Measurements from ENCODE around the gene TNS2.

The TNS2 gene

GRCh38 chr12:53044896-53045695 lies 4.8 kb upstream of the TNS2 start:
- DNase-seq, result no peak

DNA sequence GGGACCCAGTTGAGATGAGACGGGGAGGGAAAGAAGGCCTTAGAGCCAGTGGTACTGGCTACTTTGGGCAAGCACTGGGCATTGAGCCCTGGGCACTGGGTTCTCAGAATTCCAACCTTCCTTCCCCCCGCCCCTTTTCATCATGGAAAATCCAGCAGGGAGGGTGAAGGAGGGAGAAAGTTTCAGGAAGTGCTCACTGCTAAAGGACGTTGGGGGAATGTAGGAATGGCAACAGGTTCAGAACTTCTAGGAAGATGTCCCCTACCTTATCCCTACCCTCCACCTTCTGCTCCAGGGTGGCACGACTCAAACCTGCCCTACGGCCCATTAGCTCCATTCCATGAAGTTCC lies 4.2 kb upstream of the TNS2 start:
- no peak for DNase-seq

DNA sequence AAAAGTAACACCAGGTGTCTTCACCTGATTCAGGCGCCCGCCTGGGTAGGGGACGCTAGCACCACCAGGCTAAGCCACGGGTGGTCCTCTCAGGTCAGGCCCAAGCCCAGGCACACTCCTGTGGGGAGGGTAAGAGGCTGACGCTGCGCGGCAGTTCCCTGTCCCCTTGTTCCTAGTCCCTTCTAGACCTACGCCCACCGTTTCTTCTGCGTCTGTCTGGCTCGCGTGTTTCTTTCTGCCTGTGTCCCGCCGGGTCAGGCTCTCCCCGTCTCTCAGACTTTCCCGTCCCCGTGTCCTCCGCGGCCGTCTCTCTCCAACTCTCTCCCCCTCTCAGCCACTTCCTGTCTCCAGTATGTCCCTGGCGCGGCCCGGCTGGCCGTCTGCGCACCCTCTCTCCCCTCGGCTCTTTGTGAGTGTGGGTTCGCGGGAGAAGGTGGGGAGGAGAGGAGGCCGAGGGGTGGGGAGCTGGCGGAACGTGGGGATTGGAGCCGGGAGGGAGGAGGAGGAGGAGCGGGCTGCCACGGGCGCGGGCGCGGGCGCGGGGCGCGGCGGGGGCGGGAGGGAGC lies 3.1 kb upstream of the TNS2 start:
- no peak for DNase-seq

DNA sequence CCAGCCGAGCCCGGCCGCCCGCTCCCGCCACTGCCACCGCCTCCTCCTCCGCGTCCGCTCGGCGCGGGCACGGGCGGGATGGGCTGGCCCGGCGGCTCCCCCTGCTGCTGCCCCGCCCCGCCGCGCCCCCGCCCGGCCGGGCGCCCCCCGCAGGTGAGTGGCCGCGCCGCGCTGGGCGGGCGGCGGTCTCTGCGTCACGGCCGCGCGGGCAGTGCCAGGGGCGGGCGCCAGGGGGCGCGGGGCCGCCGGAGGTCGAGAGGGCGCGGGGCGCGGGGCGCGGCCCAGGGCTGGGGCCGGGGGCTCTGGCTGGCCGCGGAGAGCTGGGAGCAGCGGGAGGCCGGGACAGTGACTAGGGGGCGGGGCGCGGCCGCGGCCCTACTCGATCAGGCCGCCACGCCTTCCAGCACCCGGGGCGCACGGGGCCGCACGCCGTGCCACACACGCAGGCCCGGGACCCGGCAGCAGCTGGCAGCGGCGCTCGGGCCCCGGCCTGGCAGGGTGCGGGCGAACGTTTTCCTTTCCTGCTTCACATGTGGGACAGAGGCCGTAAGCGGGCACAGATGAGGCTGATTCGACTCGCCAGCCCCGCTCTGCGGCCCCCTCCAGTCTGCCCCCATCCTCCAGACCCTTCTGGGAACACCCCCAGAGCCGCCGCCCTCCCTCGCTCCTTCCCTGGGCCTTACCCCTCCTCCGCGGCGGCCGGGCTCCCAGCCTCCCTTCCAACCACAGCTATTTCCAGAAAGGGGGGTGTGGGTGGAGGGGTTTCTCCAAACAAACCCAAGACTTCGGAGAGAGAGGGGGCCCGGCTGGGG lies 2.4 kb upstream of the TNS2 start:
- DNase-seq, result peak; percentile 55

- no peak for DNase-seq
Observed at GRCh38 chr12:53048033-53048779, 1.7 kb upstream of the TNS2 start.

GRCh38 chr12:53048780-53049401 lies 974 bp upstream of the TNS2 start:
- DNase-seq, result no peak

GRCh38 chr12:53050426-53051057 lies 677 bp downstream of the TNS2 start:
- no peak for DNase-seq

DNA sequence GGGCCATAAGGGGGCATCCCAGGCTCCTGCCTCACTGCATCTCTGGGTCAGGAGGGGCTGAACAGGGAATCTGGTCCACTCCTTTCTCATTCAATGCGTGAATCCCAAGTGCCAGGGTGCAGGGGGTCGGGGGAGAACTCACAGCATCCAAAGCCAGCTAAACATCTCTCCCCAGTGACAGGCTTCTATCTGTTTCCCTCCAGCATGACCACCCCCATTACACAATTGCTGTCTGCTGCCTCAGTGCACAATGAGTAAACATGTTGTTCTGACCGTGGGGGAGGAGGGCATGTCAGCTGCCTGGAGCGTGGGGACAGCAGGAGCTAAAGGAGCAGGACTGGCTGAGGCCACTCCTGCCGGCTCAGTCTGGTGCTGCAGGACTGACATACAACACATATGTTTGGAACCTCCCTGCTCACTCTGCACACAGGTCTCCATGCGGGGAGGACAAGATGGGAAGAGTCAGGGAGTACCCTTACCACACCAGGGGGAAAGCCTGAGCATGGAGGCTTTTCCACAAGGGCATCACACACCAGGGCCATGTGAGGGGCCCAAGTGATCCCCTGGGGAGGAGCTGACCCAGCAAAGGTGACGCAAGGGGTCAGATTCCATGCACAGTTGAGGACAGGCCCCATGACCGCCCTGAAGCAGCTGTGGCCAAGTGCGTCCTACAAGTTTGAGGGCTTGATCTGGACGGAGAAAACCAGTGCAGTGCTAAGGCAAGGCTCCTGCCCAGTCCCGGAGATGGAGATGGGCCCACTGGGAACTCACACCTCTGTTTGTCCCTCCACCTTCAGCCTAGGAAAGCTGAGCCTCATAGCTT lies 1.4 kb downstream of the TNS2 start:
- no peak for DNase-seq

DNA sequence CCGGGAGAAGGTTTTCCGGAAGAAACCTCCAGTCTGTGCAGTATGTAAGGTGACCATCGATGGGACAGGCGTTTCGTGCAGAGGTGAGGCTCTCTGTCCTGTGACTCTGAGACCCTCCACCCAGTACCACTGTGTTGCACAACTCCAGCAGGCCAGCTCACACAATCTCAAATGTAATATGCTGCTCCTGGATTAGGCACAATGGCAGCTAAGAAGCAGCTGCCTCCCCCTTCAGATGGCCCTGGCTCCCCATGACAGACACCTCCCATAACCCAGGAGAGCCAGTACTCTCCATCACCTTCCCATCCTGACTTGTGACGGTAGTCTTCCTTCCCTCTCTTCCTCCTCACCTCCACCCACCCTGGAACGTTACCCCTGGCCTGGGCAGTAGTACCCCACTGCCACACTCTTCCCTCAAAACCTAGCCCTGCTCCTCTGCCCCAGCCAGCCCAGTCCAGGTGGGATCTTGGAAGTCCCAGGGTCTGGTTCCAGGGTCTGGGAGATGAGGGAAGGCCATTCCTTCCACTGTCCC lies 2.1 kb downstream of the TNS2 start:
- DNase-seq, result no peak

DNA sequence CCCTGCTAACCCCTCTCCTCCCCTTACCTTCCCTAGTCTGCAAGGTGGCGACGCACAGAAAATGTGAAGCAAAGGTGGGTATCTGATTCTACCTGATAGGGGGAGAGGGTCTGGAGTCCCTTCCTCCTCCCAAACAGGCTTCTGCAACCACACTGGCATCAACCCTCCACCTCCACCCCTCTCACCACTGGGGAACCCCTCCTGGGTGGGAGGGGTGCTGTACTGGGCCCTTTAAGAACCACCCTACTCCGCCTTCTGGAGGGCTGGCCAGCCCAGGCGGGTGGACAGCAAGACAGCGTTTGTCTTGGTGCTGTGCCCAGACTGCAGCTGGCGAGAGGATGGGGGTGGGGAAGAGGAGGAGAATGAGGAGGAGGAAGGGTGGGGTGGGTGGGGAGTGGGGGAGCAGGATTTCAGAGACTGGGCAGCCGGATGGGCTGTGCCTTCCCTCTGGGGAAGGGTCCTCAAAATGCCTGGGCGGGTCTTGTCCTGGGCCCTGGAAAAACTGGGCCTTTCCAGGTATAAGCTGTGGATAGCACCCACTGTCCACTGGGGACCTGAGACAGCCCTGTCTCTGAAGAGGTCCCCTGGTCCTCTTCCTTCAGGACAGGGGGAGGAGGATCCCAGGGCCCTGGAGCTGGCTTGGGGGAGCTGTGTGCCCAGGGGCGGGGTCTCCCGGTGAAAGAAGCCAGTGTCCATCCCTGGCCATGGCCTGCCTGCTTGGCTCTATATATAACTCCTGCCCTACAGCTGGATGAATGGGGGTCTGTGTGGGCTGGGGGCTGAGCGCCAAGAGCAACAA lies 2.8 kb downstream of the TNS2 start:
- no peak for DNase-seq

- DNase-seq, result peak; percentile 29
Observed at GRCh38 chr12:53053218-53054111, 3.6 kb downstream of the TNS2 start.

DNA sequence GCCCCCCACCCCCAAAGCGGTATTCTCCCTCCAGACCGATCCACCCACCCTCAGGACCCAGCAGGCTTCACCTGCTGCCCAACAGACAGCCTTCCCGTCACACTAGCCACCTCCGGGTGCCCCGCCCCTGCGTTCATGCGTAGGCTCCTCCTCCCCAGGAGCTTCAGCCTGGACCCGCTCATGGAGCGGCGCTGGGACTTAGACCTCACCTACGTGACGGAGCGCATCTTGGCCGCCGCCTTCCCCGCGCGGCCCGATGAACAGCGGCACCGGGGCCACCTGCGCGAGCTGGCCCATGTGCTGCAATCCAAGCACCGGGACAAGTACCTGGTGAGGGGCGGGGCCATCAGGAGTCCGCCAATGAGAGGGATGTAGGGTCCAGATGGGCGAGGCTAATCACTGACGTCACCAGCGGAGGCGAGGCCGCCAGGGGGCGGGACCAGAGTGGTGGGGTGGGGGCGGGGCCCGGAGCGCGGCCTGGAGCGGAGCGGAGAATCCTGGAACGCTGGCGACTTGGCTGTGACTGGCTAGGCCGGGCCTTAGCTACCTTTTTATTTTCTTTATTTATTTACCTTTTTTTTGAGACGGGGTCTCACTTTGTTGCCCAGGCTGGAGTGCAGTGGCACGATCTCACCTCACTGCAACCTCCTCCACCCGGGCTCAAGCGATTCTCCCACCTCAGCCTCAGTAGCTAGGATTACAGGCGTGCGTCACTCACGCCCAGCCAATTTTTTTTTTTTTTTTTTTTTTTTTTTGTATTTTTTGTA lies 4.4 kb downstream of the TNS2 start:
- peak; percentile 88 for DNase-seq

DNA sequence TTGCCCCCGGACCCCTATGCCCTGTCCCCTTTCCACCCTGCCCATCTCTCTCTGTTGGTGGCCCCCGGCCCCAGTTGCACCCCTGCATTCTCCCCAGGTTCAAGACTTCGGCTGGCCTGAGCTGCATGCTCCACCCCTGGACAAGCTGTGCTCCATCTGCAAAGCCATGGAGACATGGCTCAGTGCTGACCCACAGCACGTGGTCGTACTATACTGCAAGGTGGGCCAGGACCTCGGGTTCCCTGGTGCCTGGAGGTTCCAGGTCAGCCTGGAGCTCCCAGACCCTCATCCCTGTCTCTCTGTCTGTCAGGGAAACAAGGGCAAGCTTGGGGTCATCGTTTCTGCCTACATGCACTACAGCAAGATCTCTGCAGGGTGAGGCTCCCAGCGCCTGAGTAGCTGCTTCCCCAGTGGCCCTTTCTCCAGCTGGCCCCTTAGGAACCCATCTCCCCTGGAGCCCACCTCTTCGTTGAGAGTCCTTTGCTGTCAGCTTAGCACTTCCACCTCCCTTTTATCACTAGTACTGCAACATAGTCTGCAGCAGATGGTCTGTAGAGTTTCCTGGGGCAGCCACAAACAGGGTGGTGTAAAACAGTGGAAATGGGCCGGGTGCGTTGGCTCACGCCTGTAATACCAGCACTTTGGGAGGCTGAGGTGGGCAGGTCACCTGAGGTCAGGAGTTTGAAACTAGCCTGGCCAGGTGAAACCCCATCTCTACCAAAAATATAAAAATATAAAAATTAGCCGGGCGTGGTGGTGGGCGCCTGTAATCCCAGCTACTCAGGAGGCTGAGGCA lies 5.8 kb downstream of the TNS2 start:
- no peak for DNase-seq

DNA sequence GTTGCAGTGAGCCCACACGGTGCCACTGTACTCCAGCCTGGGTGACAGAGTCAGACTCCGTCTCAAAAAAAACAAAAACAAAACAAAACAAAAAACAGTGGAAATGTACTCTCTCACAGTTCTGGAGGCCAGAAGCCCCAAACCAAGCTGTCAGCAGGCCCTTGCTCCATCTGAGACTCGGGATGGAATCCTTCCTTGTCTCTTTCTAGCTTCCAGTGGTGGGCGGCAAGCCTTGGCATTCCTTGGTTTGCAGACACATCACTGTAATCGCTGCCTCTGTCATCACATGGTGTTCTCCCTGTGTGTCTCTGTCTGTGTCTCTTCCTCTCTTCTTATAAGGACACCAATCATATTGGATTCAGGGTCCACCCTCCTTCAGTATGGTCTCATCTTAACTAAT lies 6.4 kb downstream of the TNS2 start:
- DNase-seq, result no peak

DNA sequence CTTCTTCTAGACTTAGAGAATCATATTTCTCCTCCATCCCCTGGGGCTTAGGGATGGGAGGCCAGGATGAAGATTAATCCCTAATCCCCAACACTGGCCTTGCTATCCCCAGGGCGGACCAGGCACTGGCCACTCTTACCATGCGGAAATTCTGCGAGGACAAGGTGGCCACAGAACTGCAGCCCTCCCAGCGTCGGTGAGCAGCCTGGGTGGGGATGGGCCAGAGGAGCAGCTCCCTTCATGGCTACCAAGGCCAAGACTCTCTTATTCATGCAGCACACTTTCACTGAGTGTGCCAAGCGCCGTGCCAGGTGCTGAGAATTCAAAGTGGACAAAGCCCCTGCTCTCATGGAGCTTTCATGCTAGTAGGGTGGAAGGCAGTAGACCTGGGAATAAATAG lies 7.0 kb downstream of the TNS2 start:
- DNase-seq, result no peak

GRCh38 chr12:53057816-53058500 lies 8.1 kb downstream of the TNS2 start:
- DNase-seq, result no peak
